HG03064 (cell line): Measurements from ENCODE around the gene KRT4.
"Not testable (repeated sequence)": the region's sequence is repeated elsewhere in the genome, so short reads cannot be mapped to it uniquely, and the experiment has no call there.

Experiments used
- ATAC-seq: cut with Tn5 transposase; IDR thresholded peaks from one replicate; pipeline ENCODE4 v1.9.1; 2021; ENCODE audit warnings: low read depth; ENCODE audit not compliant: unreplicated experiment

The KRT4 gene

GRCh38 chr12:52776913-52777395, 37.0 kb downstream of the KRT4 start, which contains the start of gene KRT76:
KRT76 (minus strand) TSS chr12:52777345; CDS start chr12:52777291, 54 bp downstream.
- ATAC-seq, result no peak

- ATAC-seq, result no peak
Observed at GRCh38 chr12:52776435-52776834, 37.5 kb downstream of the KRT4 start.

- no peak for ATAC-seq
Observed at GRCh38 chr12:52774629-52775250, 39.2 kb downstream of the KRT4 start.

- no peak for ATAC-seq
Observed at GRCh38 chr12:52772772-52773171, 41.1 kb downstream of the KRT4 start.

DNA sequence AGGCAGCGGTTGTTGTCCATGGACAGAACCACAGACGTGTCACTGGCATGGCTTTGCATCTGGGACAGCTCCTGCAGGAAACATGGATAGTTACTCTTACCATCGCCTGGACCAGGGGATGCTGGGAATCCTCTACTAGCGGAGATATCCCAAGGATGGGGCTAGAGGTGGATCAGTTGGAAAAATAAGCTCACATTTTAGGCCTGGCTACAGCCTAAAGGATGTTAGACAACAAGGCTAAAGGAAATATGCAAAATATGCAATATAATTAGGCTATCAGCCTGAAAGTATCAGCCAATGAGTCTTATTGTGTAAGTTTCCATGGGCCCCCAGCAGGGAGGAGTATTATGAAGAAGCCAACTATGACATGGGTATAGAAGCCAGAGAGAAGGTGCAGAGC, 41.7 kb downstream of the KRT4 start:
- ATAC-seq, result no peak

DNA sequence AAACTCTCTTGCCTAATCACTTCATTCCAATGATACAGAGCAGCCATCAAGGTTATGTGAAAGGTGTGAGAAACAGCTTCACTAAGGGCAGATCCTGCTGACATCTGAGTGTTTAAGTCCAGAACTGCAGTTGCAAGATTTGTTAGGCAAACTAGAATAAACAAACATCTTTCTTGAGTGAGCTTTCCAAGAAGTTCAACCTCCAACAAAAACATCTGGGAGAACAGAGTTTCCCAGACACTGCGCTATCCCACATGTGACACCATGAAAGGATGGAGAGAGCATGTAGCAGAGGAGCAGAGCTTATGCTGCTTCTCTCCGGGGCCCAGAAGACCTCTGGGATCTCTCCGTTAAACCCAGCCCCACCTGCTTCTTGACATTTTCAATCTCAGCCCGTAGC, 42.4 kb downstream of the KRT4 start:
- no peak for ATAC-seq

DNA sequence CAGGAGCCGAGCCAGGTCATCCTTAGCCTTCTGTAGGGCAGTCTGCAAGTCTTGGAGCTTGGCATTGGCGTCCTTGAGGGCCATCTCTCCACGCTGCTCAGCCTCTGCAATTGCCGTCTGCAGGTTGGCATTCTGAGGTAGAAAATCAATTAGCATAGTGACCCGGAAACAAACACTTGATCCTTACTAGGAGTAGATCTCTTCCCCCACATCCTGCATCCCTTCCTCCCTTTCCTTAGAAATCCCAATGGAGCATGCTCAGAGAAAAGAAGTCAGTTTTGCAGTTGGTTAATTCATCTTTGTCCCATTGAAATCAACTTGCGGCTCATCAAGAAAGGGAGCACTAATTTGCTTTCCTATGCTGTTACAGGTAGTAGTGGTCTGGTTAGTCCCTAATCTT, 42.8 kb downstream of the KRT4 start:
- ATAC-seq, result no peak

- ATAC-seq, result no peak
Observed at GRCh38 chr12:52769946-52770345, 44.0 kb downstream of the KRT4 start.

- ATAC-seq, result no peak
Observed at GRCh38 chr12:52769354-52769753, 44.6 kb downstream of the KRT4 start.

DNA sequence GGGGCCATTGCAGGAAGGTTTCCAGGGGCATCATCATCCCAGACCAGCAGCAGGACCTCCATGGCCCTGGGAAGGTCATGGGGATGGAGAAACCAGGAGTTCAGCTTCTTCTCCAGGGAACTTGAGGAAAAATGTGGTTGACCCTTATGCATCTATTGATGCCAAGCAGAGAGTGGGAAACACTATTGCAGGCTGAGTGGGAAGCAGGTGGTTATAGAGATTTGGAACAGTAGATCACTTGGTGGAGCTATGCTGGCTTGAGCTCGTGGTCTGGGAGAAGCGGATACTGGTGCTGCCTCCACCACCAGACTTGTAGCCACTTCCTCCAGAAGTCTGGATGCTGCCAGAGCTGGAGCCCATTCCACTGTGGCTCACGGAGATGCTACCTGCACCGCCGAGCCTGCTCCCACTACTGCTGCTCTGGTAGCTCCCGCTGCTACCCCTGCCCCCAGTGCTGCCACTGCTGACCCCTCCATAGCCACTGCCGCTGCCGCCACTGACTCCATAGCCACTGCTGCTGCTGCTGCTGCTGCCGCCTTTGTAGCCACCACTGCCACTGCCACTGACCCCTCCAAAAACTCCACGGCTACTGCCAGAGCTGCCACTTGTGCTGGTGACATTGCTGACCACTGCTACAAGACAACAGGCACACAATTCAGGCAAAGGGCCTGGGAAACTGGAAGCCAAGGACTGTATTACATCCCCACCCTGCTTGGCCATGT, 45.3 kb downstream of the KRT4 start:
- no peak for ATAC-seq

DNA sequence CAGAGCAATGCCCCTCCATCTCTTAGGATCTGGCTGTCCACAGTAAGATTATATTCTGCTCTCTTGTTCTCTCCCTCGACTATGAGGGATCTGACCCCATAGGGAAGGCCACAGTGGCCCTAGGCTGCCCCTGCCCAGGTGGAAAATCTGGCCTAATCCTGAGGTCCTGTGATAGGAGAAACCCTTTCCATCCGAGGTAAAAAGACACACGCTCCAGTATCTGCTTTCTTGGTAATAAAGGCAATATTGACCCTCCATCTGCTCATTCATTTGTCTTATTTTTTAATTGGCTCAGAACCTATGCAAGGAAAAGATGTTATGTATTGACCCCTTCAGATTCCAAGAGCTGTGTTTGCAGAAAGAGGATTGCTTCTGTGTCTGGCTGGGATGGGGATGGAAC, 46.5 kb downstream of the KRT4 start:
- no peak for ATAC-seq

DNA sequence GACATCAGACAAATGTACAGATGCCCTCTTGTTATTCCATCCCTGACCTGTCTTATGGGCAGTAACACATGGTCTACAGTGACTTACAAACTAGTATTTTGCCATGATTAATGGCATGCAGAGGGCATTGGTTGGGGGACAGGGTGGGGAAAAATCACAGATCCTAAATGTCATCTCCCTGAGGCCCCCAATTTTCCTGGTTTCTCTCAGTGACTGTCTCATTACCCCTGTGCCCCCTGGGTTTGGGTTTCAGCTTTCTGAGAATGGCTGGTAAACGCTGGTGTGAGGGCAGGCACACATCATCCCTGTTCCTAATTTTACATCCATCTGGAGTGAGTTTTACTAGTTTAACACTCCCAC, 46.9 kb downstream of the KRT4 start:
- no peak for ATAC-seq

DNA sequence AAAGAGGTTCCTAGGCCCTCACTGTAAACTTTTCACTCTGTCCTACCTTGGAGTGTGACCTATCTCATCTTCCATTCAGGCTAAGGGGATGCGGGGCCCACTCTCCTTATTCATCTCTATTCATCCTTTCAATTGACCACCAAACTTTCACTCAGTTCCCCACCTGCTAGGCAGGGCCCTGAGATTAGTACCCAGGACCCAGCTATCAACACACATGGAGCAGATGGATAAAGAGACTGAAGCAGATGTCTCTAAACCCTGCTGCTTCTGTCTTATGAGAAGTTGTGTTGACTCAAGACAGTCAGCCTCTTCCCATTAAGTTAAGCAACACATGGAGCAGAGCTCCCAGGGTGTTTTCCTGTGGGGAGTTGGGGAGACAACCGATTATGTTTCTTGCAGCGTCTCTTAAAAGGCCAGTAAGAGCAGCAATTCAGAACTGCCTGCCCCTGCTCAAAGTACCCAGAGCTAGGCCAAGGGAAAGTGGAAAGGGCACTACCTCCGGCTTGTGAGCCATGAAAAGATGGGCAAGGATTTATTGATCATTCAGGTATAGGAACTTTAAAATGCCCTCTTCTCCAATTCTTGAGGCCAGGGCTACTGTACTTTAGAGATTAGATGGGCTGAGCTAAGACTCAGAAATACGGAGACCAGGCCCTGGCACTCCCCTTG, 47.4 kb downstream of the KRT4 start:
- no peak for ATAC-seq

DNA sequence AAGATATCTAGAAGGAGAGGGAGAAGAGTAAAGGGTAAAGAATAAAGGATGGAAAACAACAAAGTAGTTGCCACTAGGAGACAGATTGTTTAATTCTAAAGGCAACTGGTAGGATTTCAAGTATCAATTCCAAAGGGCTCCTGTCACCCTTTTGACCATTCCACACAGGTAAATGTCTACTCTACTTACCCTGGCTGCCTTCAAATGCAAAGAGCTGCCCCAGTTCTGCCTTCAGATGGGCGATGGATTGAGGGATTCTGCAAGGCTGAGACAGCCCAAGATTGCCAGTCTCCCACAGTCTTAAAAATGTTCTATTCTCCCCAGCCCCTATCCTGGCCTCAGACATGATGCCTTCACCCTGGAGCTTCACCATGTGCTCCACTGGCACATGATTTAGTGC, 48.2 kb downstream of the KRT4 start:
- ATAC-seq, result no peak

GRCh38 chr12:52763991-52764390, 49.9 kb downstream of the KRT4 start:
- no peak for ATAC-seq

DNA sequence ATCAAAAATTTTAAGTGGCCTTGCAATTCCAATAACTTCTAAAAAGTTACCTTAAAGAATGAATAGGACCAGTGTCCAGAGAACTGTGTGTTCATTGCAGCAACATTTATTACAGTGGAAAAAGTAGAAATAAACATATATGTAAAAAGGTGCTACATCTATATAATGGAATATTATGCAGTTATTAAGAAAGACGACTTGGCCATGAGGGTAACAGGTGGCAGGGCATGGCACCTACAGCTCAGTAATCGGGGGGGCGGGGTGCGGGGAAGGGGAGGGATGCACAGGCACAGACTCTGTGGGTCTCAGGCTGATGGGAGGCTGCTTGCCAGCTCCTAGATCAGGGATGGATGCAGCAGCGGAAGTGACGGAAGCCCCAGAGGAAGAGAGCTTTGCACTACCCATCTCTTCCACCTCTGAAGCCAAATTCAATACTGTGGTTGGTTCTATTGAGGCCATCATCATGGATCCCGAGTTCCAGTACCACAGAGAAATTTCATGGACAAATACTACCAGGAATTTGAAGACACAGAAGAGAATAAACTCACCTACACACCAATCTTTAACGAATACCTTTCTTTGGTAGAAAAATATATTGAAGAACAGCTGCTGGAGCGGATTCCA, 50.8 kb downstream of the KRT4 start:
- no peak for ATAC-seq

DNA sequence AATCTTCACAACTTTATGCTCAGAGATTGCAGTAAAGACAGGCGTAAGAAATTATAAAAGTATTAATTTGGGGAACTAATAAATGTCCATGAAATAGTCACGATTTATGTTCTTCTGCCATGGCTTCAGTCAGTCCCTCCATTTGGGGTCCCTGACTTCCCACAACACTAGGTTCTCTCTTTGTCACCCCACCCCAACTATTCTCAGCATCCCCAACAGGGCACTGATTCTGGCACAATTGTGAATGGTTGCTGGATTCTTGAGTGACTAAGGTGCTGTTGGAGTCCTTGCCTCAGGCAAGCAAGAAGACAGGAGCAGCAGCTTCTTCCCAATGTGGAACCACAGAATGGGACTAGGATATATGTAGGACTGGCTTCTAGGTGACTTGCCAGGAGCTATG, 52.1 kb downstream of the KRT4 start:
- ATAC-seq, result no peak

- not testable (repeated sequence) for ATAC-seq
Observed at GRCh38 chr12:52761218-52761617, 52.7 kb downstream of the KRT4 start.

GRCh38 chr12:52760623-52761022, 53.3 kb downstream of the KRT4 start:
- no peak for ATAC-seq

DNA sequence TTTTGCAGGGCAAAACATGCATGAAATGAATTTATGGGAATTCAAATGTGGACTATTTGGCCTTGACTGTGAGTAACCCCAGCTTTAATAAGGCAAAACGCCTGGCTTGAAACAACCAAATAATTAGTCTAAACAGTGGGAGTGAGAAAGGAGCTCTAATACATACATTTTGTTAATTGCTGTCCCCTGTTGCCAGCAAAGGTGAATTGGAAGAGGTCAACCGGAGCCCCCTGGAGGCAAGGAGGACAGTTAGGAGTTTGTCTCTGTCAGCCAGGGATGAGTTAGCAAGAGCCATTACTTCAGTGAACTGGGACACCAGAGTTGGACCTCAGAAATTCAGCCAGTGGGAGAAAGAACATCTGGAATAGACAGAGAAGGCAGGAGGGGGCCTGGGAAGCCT, 54.2 kb downstream of the KRT4 start:
- no peak for ATAC-seq

- ATAC-seq, result no peak
Observed at GRCh38 chr12:52759218-52759617, 54.7 kb downstream of the KRT4 start.
